Activated effector memory CD4-positive, alpha-beta T cell treated with Interleukin-2 at 50 U/mL for 16 hours (primary cell): ENCODE data around the gene STXBP2.
A peak's percentile ranks its signal among the peaks of the same experiment; 100 is the strongest.

Experiments
- DNase-seq: peaks from one replicate; pipeline ENCODE4 v3.0.0-alpha.2; 2020

STXBP2 gene

DNA sequence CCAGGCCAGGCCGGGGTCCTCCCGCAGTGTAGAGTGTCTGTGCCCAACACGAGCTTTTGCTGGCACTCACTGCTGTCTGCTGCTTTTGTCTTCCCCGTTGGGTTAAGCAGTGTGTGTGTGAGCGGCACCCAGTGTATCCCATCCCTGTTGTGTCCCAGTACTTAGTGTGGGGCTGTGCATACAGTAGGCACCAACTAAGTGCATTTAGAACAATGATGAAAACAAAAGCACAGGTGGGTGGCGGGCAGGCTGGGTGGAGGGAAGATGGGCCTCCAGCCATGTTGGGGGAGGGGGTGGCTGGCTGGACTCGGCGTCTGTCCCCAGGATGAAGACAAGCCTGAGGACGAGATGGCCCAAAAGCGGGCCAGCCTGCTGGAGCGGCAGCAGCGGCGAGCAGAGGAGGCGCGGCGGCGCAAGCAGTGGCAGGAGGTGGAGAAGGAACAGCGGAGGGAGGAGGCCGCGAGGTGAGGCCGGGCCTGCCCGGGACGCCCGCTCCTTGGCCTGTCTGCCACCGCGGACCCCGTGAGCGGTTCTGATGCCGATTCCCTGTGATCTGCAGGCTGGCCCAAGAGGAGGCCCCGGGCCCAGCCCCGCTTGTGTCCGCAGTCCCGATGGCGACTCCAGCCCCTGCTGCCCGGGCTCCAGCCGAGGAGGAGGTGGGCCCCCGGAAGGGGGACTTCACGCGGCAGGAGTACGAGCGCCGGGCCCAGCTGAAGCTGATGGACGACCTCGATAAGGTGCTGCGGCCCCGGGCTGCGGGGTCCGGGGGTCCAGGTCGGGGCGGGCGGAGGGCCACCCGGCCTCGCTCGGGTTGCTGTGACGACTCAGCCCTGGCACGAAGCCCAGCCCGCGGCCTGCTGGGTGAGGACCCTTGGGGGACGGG, 21.8 kb upstream of the STXBP2 start:
- DNase-seq, result no peak

DNA sequence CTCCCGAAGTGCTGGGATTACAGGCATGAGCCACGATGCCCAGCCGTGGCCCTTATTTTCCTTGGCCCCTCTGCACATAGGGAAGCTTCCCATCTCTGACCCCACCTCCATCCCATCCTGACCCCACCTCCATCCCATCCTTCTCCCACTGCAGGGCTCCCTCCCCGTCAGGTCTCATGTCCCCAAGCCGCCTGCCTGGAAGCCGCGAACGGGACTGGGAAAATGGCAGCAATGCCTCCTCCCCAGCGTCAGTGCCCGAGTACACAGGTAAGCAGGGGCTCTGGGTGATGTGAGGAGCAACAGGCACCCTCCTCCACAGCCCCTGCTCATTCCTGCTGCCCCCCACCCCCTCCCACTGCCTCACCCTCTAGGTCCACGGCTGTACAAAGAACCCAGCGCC, 19.7 kb upstream of the STXBP2 start:
- DNase-seq, result no peak

DNA sequence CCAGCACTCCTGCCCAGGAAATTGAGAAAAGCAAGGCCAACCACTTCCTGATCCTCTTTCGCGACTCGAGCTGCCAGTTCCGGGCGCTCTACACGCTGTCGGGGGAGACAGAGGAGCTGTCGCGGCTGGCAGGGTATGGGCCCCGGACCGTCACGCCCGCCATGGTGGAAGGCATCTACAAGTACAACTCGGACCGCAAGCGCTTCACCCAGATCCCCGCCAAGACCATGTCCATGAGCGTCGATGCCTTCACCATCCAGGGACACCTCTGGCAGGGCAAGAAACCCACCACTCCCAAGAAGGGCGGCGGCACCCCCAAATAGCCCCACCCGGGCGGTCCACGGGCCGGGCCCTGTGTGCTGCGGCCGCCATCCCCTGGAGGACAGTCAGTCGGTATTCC, 19.2 kb upstream of the STXBP2 start:
- DNase-seq, result no peak

DNA sequence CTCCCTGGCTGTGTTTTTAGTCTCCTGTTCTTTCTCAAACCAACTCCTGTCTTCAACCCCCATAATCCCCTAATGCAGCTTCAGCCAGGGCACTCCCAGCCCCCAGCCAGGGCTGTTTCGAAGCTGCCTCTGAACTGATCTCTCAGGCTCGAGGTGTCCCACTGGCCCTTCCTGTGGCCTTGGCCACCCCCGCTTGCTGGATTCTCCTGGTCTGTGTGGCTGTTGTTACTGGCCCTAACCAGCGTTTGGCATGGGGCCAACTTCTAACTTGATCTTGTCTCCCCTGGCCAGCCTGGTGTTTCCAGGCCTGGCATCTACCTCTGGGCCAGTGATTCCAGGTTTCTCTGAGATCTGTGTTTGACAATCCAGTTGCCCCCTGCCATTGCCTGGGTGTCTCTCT, 18.6 kb upstream of the STXBP2 start:
- no peak for DNase-seq

DNA sequence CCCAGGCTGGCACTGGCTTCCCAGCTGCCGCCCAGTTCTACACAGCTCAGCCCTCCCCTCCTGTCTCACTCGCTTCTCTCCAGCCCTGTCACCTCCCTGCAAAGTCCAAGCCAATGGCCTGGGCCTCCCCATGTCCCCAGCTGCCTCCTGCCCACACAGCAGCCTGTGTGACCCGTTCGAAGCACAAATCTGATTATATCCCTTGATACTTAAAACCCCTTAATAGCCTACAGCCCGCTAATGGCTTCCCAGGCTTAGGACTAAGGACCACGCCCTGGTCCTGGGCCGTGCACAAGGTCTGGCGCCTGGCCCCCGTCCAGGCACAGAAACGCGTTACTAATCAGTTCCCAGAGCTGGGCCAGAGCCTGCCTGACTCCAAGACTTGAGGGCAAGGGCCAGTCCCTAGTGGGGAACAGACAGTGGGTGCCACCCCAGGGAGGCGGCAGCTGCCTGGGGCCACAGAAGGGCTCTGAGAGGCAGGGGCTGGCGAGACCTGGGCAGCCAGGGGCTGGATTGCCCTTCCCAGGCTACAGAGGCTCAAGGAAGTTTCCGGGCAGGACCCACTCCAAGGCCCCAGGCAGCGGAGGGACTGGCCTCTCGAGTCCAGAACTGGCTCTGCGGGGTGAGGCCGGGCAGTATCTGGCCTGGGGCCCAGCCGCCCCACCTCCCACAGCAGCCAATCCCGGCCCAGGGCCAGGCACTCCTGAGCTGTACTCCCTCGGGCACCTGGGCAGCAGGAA, 18.0 kb upstream of the STXBP2 start:
- DNase-seq, result no peak

DNA sequence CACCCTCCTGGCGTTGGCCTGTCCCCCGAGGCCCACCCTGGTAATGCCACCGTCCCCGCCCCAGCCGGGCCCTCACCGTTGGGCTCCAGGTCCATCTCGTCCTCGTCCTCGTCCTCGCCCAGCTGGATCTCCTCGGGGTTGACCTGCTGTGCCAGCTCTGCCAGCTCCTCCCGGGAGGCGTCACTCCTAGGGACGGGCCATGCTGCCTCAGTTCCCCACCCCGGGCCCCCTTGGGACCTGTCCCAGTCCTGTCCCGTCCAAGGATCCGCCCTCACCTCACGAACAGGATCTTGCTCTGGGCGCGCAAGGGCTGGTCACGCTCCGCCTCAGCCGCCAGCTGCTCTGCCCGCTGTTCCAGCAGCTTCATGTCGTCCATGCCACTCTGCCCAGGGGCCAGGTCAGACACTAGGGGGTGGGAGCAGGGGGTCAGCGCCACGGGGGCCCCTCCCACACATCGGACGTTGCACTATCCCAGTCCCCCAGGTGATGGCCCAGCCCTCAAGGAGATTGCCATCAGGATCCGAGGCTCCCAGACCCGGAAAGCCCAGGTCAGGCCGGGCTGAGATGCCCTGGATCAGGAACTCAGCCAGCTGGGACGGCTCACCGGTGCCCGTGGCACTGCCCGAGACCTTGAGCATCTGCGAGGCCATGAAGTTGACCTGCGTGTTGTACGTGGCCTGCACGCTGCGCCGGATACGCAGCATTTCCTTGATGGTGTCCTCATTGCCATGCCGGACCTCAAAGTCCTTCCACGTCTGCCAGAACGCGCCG, 17.1 kb upstream of the STXBP2 start:
- DNase-seq, result no peak

DNA sequence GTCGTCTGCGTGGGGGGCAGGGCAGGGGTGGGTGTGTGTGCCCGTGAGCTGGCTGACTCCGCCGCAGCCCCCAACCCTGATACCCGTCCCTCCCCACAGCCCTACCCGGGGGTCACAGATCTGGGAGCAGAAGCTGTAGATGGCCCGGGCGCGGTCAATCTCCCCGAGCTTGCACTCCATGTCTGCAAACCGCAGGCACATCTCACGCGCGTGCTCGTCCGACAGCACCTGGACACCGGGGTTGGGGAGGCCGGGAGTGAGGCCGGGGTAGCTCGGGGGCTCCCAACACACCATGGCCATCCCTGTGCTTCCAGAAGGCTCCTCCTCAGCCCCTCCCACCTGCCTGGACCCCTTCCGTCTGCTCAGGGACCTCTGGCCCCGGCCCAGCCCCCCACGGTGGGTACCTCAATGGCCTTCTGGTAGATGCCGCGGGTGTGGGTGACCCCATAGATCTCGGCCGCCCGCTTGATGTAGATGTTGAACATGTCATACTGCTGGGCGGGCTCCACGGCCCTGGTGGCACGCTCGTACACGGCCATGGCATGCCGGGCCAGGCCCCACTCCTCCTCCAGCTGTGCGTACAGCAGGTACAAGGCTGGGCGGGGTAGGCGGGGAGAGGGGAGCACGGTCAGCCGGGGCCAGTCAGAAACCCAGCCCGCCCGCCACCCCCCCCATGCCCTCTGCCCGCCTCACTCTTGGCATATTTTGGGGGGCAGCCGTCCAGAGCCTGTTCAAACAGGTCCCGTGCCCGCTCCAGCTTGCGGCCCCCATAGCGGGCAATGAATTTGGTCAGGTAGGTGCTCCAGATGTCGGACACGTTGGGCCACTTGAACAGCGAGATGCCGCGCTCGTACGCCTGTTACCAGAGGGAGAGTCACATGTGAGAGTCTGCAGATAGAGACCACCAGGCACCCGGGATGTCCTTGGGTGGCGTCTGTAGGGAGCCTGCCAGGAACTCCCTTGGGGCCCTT, 16.2 kb upstream of the STXBP2 start:
- no peak for DNase-seq

DNA sequence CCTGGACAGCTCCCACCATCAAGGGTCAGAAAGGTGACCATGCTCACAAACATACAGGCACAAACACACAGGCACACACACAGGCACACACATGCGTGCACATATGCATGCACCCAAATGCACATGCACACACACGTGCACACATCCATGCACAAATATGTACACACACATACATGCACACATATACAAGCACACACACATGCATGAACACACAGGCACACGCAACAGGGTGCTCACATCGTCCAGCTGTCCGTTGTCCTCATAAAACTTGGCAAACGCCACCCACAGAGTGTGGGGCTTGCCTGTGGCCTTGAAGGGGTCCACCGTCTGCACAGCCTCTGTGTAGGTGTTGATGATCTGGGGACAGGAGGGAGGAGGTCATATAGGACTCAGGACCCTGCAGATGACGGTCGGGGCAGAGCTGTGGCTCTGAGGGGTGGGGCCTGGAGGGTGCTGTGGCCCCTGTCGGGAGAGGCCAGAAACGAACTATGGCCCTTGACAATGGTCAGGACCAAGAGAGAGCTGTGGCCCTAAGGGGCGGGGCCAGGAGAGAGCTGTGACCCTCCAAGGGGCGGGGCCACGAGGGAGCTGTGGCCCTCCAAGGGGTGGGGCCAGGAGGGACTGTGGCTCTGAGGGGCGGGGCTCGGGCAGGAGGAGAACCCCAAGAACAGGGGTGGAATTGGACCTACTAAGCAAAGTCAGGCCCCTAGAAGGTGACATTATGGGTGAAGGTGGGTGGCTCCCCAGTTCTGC, 13.8 kb upstream of the STXBP2 start:
- no peak for DNase-seq

DNA sequence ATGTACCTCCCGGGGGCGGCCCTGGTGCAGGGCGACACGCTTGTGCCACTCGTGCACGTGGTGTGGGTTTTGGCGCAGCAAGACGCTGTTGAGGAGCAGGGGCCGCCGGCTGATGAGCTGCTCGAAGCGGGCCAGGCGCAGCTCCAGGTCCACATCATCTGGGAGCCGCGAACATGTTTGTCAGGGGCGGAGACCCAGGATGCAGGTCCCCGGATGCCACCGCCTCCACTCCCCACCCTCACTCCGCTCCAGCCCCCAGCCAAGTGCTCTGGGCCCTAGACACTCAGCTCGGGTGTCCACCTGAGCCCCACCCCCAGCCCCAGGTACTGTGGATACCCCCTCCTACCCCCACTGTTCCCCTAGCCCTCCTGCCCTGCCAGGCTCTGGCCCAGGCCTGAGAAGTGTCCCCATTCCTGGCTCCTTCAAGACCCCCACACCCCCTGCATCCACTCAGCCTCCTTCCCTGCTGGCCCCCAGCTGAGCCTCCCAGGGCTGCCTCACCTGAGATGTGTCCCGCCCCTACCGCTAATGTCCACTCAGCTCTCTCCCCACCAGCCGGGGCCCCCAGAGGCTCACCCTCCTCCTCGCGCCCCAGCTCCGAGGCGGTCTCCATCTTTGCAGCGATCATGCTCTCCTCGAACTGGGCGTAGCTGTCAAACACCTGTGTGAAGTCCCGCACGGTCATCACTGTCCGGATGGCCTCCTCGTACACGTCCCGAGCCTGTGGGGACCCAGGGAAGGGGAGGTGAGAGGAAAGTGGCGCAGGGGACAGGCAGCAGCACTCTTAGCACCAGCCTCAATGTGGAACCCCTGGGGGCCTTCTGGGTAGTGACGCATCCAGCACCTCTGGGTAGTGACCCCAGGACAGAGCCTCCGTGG, 12.9 kb upstream of the STXBP2 start:
- no peak for DNase-seq

DNA sequence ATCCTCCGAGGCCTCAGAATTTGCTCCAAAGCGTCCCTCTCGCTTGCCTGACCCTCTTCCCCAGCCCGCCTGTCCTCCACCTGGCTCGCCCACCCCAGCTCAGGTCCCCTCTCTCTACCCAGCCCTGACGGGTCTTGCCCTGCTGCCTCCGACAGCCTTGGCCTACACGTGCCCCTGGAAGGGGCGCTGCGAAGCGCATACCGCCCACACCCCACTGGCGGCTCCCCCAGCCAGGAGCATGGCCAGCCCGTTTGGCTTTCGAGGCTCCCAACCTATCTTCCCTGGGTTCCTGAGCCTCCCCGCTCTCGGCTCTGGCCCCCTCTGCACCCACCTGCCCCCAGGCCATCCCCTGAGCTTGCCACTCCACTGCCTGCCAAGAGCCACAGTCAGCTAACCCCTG, 12.1 kb upstream of the STXBP2 start:
- no peak for DNase-seq

DNA sequence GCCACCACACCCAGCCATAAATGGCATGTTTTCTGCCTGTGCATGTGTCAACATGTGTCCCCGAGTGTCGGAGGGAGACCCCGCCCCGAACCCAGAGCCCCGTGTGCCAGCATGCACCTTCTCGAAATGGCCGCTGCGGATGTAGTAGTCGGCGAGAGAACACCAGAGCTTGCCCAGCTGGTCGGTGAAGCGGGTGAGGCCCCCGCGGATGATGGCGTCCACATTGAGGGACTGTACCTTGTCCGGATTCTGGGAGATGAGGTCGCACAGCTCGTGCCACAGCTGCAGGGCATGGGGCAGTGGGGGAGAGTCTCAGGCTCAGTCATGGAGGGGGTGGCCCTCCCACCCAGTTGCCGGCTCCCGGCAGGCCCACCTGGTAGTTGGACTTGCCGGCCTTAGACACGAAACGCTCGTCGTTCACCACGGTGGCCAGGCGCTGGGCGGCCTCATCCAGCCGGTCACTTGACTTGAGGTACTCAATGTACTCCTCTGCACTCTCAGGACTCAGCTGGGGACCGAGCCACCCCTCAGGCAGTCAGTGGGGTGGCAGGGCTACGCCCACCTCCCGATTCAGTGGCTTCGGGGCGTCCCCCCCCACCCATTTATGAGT, 11.0 kb upstream of the STXBP2 start:
- DNase-seq, result no peak

DNA sequence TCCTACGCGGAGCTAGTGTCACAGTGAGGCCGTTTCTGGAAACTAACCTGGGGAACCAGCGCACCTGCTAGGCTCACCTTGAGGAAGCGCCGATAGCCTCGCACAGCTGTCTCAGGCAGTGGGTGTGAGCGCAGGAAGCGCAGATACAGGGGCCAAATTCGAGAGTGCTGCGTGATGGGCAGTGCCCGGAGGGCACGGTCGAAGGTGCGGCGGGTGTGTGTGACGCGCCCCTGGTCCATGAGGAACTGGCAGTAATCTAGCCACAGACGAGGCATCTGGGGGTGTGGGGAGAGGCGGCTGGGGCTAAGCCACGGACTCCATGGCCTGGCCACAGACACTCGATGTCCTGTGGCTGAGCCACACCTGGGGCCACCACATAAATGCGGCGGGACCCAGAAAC, 9.7 kb upstream of the STXBP2 start:
- no peak for DNase-seq

DNA sequence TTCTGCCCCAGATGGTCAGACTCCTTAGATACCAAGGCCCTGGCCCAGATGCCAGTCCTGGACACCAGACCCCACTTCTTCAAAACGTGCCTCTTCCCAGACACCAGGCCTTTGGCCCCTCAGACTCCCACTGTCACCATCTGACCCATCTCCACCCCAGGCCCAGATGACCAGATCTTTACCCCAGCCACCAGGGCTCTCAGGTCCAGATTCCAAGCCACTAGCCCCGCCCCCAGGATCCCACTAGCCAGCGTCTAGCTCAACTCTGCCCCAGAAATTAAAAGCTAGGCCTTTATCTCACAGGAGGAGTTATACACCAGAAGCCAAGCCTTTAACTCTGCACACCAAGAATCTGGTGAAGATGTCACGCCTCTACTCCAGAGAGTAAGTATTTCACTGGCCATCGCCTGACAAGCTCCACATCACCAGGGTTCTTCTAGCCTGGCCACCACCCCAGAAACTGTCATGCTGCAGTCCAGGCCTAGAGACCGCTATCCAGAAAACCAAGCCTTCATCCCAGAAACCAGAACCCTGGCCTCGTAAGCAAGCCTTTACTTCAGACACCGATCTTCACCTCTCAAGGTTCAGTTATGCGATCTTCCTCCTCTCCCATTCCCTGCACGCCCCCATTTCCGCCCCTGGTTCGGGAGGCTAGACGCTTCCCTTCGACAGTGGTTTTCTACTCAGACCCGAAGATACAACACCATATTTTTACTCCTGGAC, 8.2 kb upstream of the STXBP2 start:
- DNase-seq, result no peak

DNA sequence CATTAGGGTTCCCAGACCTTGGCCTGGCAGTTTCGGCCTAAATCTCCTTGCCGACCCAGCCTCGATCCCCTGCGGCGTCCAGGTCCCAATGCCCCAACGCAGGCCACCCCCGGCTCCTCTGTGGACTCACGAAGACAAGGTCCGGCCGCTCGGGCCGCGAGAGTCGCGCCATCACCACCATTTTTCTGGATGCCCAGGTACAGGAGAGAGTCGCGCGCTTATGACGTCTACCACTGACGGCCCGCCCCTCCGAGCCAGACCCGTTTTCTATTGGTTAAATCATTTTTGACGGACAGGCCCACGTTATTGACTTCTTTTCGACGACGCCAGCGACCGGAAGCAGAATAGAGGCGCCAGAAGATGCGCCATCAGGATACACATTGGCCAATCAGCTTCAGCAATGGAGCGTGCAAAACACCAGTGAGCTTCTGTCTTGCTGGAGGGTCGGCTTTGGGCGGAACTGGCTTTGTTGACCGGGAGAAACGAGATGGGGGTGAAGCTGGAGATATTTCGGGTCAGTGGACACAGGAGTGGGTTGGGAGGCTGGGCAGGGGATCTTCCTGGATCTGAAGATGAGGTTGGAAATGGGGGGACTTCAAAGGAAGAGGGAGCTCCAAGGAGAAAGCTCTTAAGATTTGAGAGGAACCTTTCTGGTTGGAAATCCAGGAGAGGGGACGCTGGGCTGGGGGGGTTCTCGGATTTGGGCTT, 7.4 kb upstream of the STXBP2 start, which contains the start of the genes PET100 and XAB2:
TSS of gene PET100 (plus strand) at position 447 of the 708 bp plus-strand sequence. CDS start at position 488, 41 bp downstream.
TSS of gene XAB2 (minus strand) at position 199 of the 708 bp plus-strand sequence. CDS start at position 181, 18 bp downstream.
- peak; percentile 92 for DNase-seq

DNA sequence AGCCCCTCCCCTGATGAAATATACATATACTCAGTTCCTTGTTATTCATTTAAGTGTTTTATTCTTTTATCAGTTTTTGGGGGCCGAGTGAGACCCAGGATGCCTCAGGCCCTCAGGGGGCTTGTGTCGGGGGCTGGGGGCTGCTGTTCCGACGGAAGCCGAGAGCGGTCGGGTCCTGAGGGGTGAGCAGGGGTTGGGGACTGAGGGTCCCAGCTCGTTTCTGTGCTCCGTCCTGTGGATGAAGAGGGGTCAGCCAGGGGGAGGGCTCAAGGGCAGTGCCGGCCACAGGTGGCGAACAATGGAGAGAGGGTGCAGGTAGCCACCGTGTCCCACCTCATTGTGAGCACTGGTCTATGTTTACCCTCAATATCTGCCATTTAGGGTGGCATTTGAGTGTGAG, 5.3 kb upstream of the STXBP2 start:
- no peak for DNase-seq

DNA sequence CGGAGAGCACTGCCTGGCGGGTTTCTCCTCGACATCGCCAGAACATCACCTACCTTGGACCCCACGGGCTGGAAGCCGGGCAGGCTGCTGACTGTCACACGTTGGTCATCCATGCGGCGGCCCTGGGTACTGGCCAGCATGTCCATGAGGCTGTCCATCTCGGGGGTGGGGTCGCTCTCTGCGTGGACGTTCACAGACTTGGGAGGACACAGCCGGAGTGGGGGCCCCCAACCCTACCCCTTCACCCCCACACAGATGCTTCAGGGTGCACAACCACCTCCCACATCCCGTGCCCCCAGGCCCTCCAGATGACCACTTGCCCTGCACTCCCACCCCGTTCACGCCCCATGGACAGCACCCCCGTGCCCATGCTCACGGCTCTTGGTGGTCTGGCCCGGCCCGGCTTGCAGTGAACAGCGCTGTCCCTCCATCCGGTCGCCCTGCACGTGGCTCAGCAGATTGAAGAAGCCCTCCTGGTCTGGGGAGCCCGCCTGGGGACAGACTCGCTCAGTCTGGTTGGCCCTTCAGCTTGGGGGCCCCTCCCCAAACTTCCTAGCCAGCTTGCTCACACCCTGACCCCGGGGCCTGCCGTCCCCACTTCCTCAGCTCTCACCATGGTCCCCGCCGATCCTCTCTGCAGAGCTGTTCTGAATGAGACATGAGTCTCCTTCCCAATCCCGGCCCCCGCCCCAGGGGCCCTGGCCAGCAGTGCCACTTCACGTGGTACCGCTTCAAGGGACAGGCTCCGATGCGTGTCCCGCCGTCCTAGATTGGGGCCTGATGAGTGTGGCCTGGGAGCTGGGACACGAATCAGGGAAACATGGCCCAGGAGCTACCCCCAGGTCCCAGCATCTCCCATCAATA, 4.3 kb upstream of the STXBP2 start:
- DNase-seq, result no peak

DNA sequence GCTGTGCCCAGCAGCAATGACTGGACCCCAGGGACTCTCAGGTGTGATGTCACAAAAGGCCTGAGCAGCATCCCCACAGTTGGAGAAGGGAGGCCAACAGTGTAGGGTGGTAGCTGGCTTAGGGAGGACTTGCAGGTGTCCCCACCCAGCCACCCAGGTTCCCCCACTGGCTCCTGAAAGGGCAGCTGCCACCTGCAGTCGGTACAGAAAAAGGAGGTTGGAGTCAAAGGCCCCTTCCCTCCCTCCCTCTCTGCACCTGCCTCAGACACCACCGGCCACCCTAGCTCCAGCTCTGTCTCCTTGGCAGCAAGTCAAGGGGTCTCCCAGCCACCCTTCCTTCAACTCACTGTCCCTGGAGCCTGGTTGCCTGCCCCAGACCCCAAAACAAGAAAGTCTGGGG, 3.2 kb upstream of the STXBP2 start, which contains the start of gene PCP2:
TSS of gene PCP2 (minus strand) at position 22 of the 400 bp plus-strand sequence. CDS start 262 bp downstream, outside the sequence.
- DNase-seq, result no peak
